Small intestine (tissue), 7 donors: ENCODE results near the gene PRB2. TPM values are rescaled to one million over a fixed set of nuclear protein-coding genes. Genes with fewer than 3 reads are reported as not detected.
"Not testable (repeated sequence)": the region's sequence is repeated elsewhere in the genome, so short reads cannot be mapped to it uniquely, and the experiment has no call there.

ENCODE experiments used
- DNase-seq, 2 donors: peaks; one replicate each; pipeline versions ENCODE4 v3.0.0 to v3.0.0-alpha.2; 2013
- FAIRE-seq: peaks from 2 replicates; lab custom pipeline; 2012; peaks lifted over from hg19 to GRCh38; lab: Jason Lieb, UNC
- H3K27ac ChIP-seq, 3 donors: one replicate each; pipeline ENCODE4 v1.5.1; 2013; ENCODE audit warnings: low read length in 2 of 3, mild to moderate bottlenecking in 2 of 3, control low read depth in 1 of 3, inconsistent platforms in 1 of 3, low read depth in 1 of 3, moderate library complexity in 1 of 3
- H3K27me3 ChIP-seq, 3 donors: one replicate each; pipeline ENCODE4 v1.6.1; 2013; ENCODE audit warnings: low read length in 3 of 3, inconsistent platforms in 1 of 3; ENCODE audit not compliant: control insufficient read depth in 3 of 3, insufficient read depth in 3 of 3
- H3K36me3 ChIP-seq, 3 donors: one replicate each; pipeline ENCODE4 v1.6.1; 2013; ENCODE audit warnings: low read length in 3 of 3, inconsistent platforms in 1 of 3, low read depth in 1 of 3, mild to moderate bottlenecking in 1 of 3, moderate library complexity in 1 of 3; ENCODE audit not compliant: control insufficient read depth in 3 of 3, insufficient read depth in 2 of 3
- H3K4me1 ChIP-seq, 3 donors: one replicate each; pipeline ENCODE4 v1.6.1; 2013; ENCODE audit warnings: low read length in 2 of 3, inconsistent platforms in 1 of 3, low read depth in 1 of 3, mild to moderate bottlenecking in 1 of 3, moderate library complexity in 1 of 3; ENCODE audit not compliant: control insufficient read depth in 3 of 3, insufficient read depth in 2 of 3
- H3K4me3 ChIP-seq, 3 donors: one replicate each; pipeline ENCODE4 v1.5.1; 2013; ENCODE audit warnings: low read length in 3 of 3, control low read depth in 1 of 3, inconsistent platforms in 1 of 3, low read depth in 1 of 3, mild to moderate bottlenecking in 1 of 3, moderate library complexity in 1 of 3
- H3K9me3 ChIP-seq, 2 donors: one replicate each; pipeline ENCODE4 v1.6.1; 2013; ENCODE audit warnings: low read depth in 1 of 2, low read length in 1 of 2; ENCODE audit not compliant: control insufficient read depth in 2 of 2, insufficient read depth in 1 of 2
- WGBS, 3 donors: extraction: QIAGEN DNeasy Blood & Tissue Kit; methylation state at CpG; one replicate each; pipeline ENCODE4 v1.1.7; 2013; 5-methylcytosine and 5-hydroxymethylcytosine counted together
- polyA plus RNA-seq, 4 donors: library from polyadenylated mRNA; stranded (reverse) in 3 of 4; unstranded in 1 of 4; fragments of 200-250 nt in 3 of 4; fragments of 120-200 nt in 1 of 4; gene quantifications; one replicate each; pipeline versions ENCODE4 v1.2.1 to v1.2.3, GENCODE V29; 2013
- donor health status: healthy with polysubstance abuse.
- donor health status: control.
- donor health status: control.
- donor health status: Bipolar disorder and iron deficiency.
- donor health status: healthy.

The PRB2 gene
- polyA plus RNA-seq, 4 donors = not detected

DNA sequence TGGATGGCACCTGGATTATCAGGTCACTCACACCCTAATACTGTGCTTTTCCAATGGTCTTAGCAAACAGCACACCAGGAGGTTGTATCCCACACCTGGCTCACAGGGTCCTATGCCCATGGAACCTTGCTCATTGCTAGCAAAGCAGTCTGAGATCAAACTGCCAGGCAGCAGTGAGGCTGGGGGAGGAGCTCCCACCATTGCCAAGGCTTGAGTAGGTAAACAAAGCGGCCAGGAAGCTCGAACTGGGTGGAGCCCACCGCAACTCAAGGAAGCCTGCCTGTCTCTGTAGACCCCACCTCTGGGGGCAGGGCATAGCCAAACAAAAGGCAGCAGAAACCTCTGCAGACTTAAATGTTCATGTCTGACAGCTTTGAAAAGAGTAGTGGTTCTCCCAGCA, 17.9 kb downstream of the PRB2 start:
- not testable (repeated sequence) for H3K36me3 ChIP-seq, H3K27ac ChIP-seq, H3K4me1 ChIP-seq, H3K9me3 ChIP-seq, DNase-seq, H3K4me3 ChIP-seq, FAIRE-seq, H3K27me3 ChIP-seq
- WGBS, 3 donors = 77 to 89% (median 83%) methylated on average over 3 of the region's 3 CpGs

GRCh38 chr12:11361151-11361550, 34.2 kb downstream of the PRB2 start:
- no peaks in the 10 kb centered on the region for H3K9me3 ChIP-seq

GRCh38 chr12:11360205-11360883, 35.0 kb downstream of the PRB2 start:
- WGBS, 3 donors = 84 to 97% (median 91%) methylated on average over 1 of the region's 1 CpG
- not testable (repeated sequence) for H3K4me1 ChIP-seq, H3K27ac ChIP-seq, DNase-seq, H3K27me3 ChIP-seq, H3K36me3 ChIP-seq, H3K4me3 ChIP-seq, H3K9me3 ChIP-seq
- peak; percentile 81 for FAIRE-seq

More at GRCh38 chr12:11361151-11361550, 34.2 kb downstream of the PRB2 start:
- Histone ChIP-seq H3K4me3 (no peak overlapping the region), H3K4me1 (no peaks in the 10 kb centered on the region), H3K27me3 (no peaks in the 10 kb centered on the region), H3K36me3 (no peaks in the 10 kb centered on the region), H3K27ac (no peak overlapping the region)
- no peak for DNase-seq
- FAIRE-seq = no peak

DNA sequence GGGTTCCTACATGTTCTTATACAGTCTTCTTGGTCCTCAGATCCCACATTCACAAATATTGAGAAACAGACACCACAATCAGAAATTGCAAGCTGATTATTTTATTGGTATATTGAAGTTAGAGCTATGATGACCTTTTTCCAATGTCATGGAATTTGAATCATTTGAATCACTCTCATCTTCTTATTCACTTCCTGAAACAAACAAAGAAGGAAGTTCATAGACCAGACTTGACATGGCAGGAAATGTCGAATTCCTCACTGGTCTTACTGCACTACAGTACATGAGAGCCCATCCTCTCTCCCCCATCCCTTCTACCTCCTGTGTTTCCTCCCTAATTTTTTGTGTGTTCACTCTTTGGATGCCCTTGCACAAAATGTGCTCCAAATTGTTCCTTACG, 43.6 kb downstream of the PRB2 start:
- not testable (repeated sequence) for FAIRE-seq, H3K9me3 ChIP-seq, H3K4me1 ChIP-seq, H3K27ac ChIP-seq, H3K27me3 ChIP-seq, H3K36me3 ChIP-seq, H3K4me3 ChIP-seq, DNase-seq
- WGBS, 3 donors = 60 to 94% (median 82%) methylated on average over 1 to 2 of the region's 2 CpGs

GRCh38 chr12:11348439-11348838, 46.9 kb downstream of the PRB2 start:
- H3K36me3 ChIP-seq = no peaks in the 10 kb centered on the region
- DNase-seq (no peak), FAIRE-seq (no peak)
- H3K9me3 ChIP-seq = peaks cover 0 to 1% of the 10 kb centered on the region in 2 donors
- H3K27ac ChIP-seq = no peak overlapping the region
- no peak overlapping the region for H3K4me3 ChIP-seq
- 93 to 98% (median 95%) methylated on average over 9 of the region's 9 CpGs for WGBS, 3 donors
- peaks cover 0 to 3% (median 0%) of the 10 kb centered on the region in 3 donors for H3K4me1 ChIP-seq
- H3K27me3 ChIP-seq = no peaks in the 10 kb centered on the region

DNA sequence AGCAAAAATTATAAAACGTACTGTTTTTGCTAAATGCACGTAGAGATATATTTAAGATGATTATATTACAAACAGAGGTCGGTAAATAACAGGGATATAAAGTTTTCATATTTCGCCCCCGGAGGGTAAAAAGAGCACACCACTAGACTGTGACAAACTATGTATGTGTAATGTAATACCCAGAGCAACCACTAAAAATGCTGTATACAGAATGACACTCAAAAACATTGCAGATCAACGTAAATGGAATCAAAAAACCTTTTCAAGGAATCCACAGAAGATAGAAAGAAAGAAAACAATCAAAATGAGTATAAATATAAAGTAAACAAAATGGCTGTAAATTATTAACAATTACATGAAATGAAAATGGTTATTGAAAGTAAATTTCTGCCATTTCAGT, 47.6 kb downstream of the PRB2 start:
- 81 to 87% (median 83%) methylated on average over 6 of the region's 6 CpGs for WGBS, 3 donors

DNA sequence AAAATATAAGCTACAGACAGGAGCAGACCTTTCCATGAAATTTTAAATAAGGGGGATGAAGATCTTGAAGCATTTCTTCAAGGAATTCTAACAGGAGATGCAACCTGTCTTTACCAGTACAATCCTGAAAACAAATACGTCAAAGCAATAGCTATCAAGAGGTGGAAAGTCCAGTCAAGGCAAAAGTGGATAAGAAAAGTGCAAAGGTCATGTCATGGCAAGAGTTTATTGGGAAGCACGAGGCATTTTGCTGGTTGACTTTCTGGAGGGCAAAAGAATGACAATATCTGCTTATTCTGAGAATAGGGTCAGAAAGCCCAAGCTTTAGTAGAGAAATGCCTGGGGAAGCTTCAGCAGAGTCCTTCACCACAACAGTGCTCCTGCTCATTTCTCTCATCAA, 50.9 kb downstream of the PRB2 start:
- no peak for FAIRE-seq

More for the DNA sequence above, 47.6 kb downstream of the PRB2 start:
- DNase-seq (no peak), FAIRE-seq (no peak)
- H3K36me3 ChIP-seq = no peaks in the 10 kb centered on the region
- H3K9me3 ChIP-seq = peaks cover 0 to 1% of the 10 kb centered on the region in 2 donors
- H3K27me3 ChIP-seq = no peaks in the 10 kb centered on the region
- H3K4me1 ChIP-seq = peaks cover 0 to 3% (median 0%) of the 10 kb centered on the region in 3 donors
- no peak overlapping the region for H3K27ac ChIP-seq
- no peak overlapping the region for H3K4me3 ChIP-seq

More for the DNA sequence above, 50.9 kb downstream of the PRB2 start:
- Histone ChIP-seq H3K27me3 (no peaks in the 10 kb centered on the region), H3K4me1 (peaks cover 0 to 3% (median 0%) of the 10 kb centered on the region in 3 donors), H3K27ac (no peak overlapping the region), H3K4me3 (no peak overlapping the region), H3K36me3 (no peaks in the 10 kb centered on the region), H3K9me3 (peaks cover 1 to 3% of the 10 kb centered on the region in 2 donors)
- 15 to 53% (median 29%) methylated on average over 2 of the region's 2 CpGs for WGBS, 3 donors
- DNase-seq = peak; percentile 36 to 63
